A549 (cell line): ENCODE data around the gene BCR. TPM values are rescaled to one million over a fixed set of nuclear protein-coding genes. Genes with fewer than 3 reads are reported as not detected.

Source experiments
- ATAC-seq, 2 experiments: fragments of 200-7000 bp in 1 of 2; fragments of >200 bp in 1 of 2; cut with Nextera tagmentation in 1 of 2; cut with Tn5 transposase in 1 of 2; 3 replicates each; pipeline versions ENCODE4 v1.8.0 to v1.9.1; 2018 to 2020; ENCODE audit warnings: mild to moderate bottlenecking in 1 of 2, moderate library complexity in 1 of 2
- CTCF ChIA-PET: fragments of 300-600 bp; sonication (Branson Sonifier 250); formaldehyde crosslinking; extraction: SDS; loops from one replicate; lab custom pipeline; 2021; ENCODE audit warnings: antibody characterized with exemption, inconsistent platforms; lab: Yijun Ruan, JAX
- POLR2A ChIA-PET: fragments of 350-600 bp; formaldehyde crosslinking; extraction: SDS; loops from one replicate; lab custom pipeline; 2021; ENCODE audit warnings: antibody characterized with exemption, inconsistent platforms; lab: Yijun Ruan, JAX
- DNase-seq, 2 experiments: peaks; one replicate each; pipeline versions ENCODE4 v3.0.0 to v3.0.0-alpha.2; 2011 to 2016; ENCODE audit warnings: low read depth in 1 of 2, low spot score in 1 of 2
- FAIRE-seq: peaks from 2 replicates; lab custom pipeline; 2011; peaks lifted over from hg19 to GRCh38; lab: Jason Lieb, UNC
- H3K27ac ChIP-seq, 2 experiments: fragments of >200 bp; sonication (Bioruptor Twin); formaldehyde crosslinking; 3 replicates each; pipeline ENCODE4 v1.5.1; 2016 to 2017
- H3K4me1 ChIP-seq: fragments of >200 bp; sonication (Bioruptor Twin); formaldehyde crosslinking; 3 replicates; pipeline ENCODE4 v1.6.1; 2016
- H3K4me2 ChIP-seq: fragments of >200 bp; sonication (Bioruptor Twin); formaldehyde crosslinking; 3 replicates; pipeline ENCODE4 v1.6.1; 2016
- H3K4me3 ChIP-seq: fragments of >200 bp; sonication (Bioruptor Twin); formaldehyde crosslinking; 3 replicates; pipeline ENCODE4 v1.5.1; 2016
- H3K9me3 ChIP-seq: fragments of >200 bp; sonication (Bioruptor Twin); formaldehyde crosslinking; 3 replicates; pipeline ENCODE4 v1.6.1; 2016
- CBX2 ChIP-seq: fragments of 200-600 bp; sonication (generic); IDR thresholded peaks from 2 replicates; pipeline ENCODE4 v1.6.1; 2016; ENCODE audit warnings: low read depth, mild to moderate bottlenecking, borderline replicate concordance
- CEBPB ChIP-seq, 2 experiments: fragments of >200 bp in 1 of 2; sonication (Bioruptor Twin) in 1 of 2; formaldehyde crosslinking in 1 of 2; IDR thresholded peaks; 2 replicates each; pipeline ENCODE4 v1.6.1; 2012 to 2016
- CHD4 ChIP-seq: fragments of 200-600 bp; sonication (generic); IDR thresholded peaks from 2 replicates; pipeline ENCODE4 v1.6.1; 2016; ENCODE audit warnings: antibody characterized with exemption, mild to moderate bottlenecking, borderline replicate concordance
- FOSL2 ChIP-seq, 2 experiments: fragments of 450-650 bp in 1 of 2; fragments of >200 bp in 1 of 2; sonication (Bioruptor Twin) in 1 of 2; formaldehyde crosslinking; IDR thresholded peaks; 2 replicates each; pipeline versions ENCODE4 v1.5.0 to v1.6.1; 2016 to 2020; ENCODE audit warnings: mild to moderate bottlenecking in 1 of 2, moderate library complexity in 1 of 2
- FOXS1 ChIP-seq: fragments of 250-450 bp; sonication (Bioruptor Pico); IDR thresholded peaks from 2 replicates; pipeline ENCODE4 v1.5.0; 2020; ENCODE audit warnings: mild to moderate bottlenecking, moderate library complexity
- GATA3 ChIP-seq: IDR thresholded peaks from 2 replicates; pipeline ENCODE4 v1.6.1; 2012; ENCODE audit warnings: borderline replicate concordance
- HOXB13 ChIP-seq: fragments of 250-450 bp; sonication (Bioruptor Pico); IDR thresholded peaks from 2 replicates; pipeline ENCODE4 v1.5.0; 2020; ENCODE audit warnings: low read depth, mild to moderate bottlenecking, moderate library complexity
- MAZ ChIP-seq: fragments of 150-350 bp; IDR thresholded peaks from 2 replicates; pipeline ENCODE4 v1.6.1; 2014; ENCODE audit warnings: antibody characterized with exemption, low read depth, low read length, borderline replicate concordance
- NPAS2 ChIP-seq: fragments of 250-450 bp; sonication (Bioruptor Pico); IDR thresholded peaks from 2 replicates; pipeline ENCODE4 v1.8.0; 2022; ENCODE audit warnings: mild to moderate bottlenecking, moderate library complexity, borderline replicate concordance
- POLR2AphosphoS2 ChIP-seq: conservative IDR thresholded peaks from 2 replicates; pipeline ENCODE4 v1.6.1; 2012; ENCODE audit warnings: low read length, improper control_type of control experiment, inconsistent platforms
- RAD21 ChIP-seq, 2 experiments: fragments of >200 bp in 1 of 2; sonication (Bioruptor Twin) in 1 of 2; formaldehyde crosslinking in 1 of 2; IDR thresholded peaks in 1 of 2; conservative IDR thresholded peaks in 1 of 2; 2 replicates in 1 of 2; 3 replicates in 1 of 2; pipeline ENCODE4 v1.6.1; 2012 to 2018; ENCODE audit warnings: inconsistent platforms in 1 of 2
- RCOR1 ChIP-seq: fragments of 150-350 bp; IDR thresholded peaks from 2 replicates; pipeline ENCODE4 v1.6.1; 2014; ENCODE audit warnings: antibody characterized with exemption, low read length, low read depth
- SMC3 ChIP-seq: fragments of >200 bp; sonication (Bioruptor Twin); formaldehyde crosslinking; IDR thresholded peaks from 3 replicates; pipeline ENCODE4 v1.6.1; 2018; ENCODE audit warnings: inconsistent platforms
- SREBF2 ChIP-seq: fragments of 450-650 bp; IDR thresholded peaks from 2 replicates; pipeline ENCODE4 v1.6.1; 2014; ENCODE audit warnings: mild to moderate bottlenecking, moderate library complexity
- TFCP2L1 ChIP-seq: fragments of 250-450 bp; sonication (Bioruptor Pico); IDR thresholded peaks from 2 replicates; pipeline ENCODE4 v1.5.0; 2021; ENCODE audit warnings: mild to moderate bottlenecking
- TP53 ChIP-seq: fragments of 250-450 bp; sonication (Bioruptor Pico); IDR thresholded peaks from 2 replicates; pipeline ENCODE4 v1.5.0; 2021; ENCODE audit warnings: mild to moderate bottlenecking, moderate library complexity
- WGBS: methylation state at CpG from one replicate; pipeline ENCODE4 v1.1.6; 2017; ENCODE audit errors: missing lambda C conversion rate; 5-methylcytosine and 5-hydroxymethylcytosine counted together
- polyA plus RNA-seq, 4 experiments: library from polyadenylated mRNA; depleted of rRNA in 3 of 4; stranded (reverse); fragments of >200 nt; fragmentation: RNase III in 1 of 4; extraction: RNeasy Plus Mini Kit Qiagen cat#74134 plus additional on column Dnase treatment in 1 of 4; gene quantifications; 2 replicates in 3 of 4; 3 replicates in 1 of 4; pipeline ENCODE4 v1.2.3, GENCODE V29; 2011 to 2017
- TF ChIP-seq, protein P1 (sequence below): fragments of 250-450 bp; sonication (Bioruptor Pico); IDR thresholded peaks from 2 replicates; pipeline ENCODE4 v1.5.0; 2020; ENCODE audit warnings: low read depth, mild to moderate bottlenecking, moderate library complexity
- TF ChIP-seq, protein P2 (sequence below): IDR thresholded peaks from 2 replicates; pipeline ENCODE4 v1.6.1; 2012
- TF ChIP-seq, protein P3 (sequence below): fragments of >200 bp; sonication (Bioruptor Twin); formaldehyde crosslinking; IDR thresholded peaks from 3 replicates; pipeline ENCODE4 v1.5.1; 2016
- TF ChIP-seq, protein P4 (sequence below): IDR thresholded peaks from 2 replicates; pipeline ENCODE4 v1.6.1; 2012; ENCODE audit warnings: low read depth, borderline replicate concordance
- TF ChIP-seq, protein P5 (sequence below): IDR thresholded peaks from 2 replicates; pipeline ENCODE4 v1.6.1; 2012

Gene BCR
- polyA plus RNA-seq, 2 of the 4 experiments (the other 2 are of a cell fraction), result 14.7 to 16.4 TPM

DNA sequence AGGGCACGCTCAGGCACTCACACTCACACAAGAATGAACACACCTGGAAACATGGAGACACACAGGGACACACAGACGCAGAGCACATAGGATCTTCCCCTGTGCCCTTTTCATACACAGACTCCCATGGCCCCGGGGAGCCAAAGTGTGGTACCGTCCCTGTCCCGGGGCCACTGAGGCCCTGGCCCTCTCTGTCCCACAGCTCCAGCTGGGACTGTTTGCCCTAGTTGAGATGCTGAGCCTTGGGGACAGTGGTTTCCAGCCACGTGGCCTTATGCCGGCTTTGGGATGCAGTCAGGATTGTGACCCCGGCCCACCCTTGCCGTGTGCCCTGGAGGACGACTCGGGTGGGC is 100.7 kb downstream of the BCR start:
- CTCF ChIA-PET, result interaction anchor here (0.9 to 3.3 kb wide), 3 partner anchors 9 to 125 kb away, joined by 3 to 38 read pairs (median 4); no protein-coding TSS in a partner anchor
- TF ChIP-seq NPAS2 (no peak), SREBF2 (no peak)
- TF ChIP-seq, protein P1, sequence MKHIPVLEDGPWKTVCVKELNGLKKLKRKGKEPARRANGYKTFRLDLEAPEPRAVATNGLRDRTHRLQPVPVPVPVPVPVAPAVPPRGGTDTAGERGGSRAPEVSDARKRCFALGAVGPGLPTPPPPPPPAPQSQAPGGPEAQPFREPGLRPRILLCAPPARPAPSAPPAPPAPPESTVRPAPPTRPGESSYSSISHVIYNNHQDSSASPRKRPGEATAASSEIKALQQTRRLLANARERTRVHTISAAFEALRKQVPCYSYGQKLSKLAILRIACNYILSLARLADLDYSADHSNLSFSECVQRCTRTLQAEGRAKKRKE (CRISPR knock-in tag), result no peak
- TF ChIP-seq, protein P2, sequence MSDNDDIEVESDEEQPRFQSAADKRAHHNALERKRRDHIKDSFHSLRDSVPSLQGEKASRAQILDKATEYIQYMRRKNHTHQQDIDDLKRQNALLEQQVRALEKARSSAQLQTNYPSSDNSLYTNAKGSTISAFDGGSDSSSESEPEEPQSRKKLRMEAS, result no peak
- peak overlapping the region in 1 of 2 experiments; percentile 77; a peak in 2 of 6 replicates for H3K27ac ChIP-seq
- no peak overlapping the region for H3K4me2 ChIP-seq
- no peak overlapping the region for H3K4me3 ChIP-seq
- FAIRE-seq (no peak), ATAC-seq (no peak), DNase-seq (no peak)
- no peaks in the 10 kb centered on the region for H3K9me3 ChIP-seq
- POLR2A ChIA-PET, result no interaction called here
- H3K4me1 ChIP-seq, result peaks cover 27% of the 10 kb centered on the region
- 91% methylated on average over 6 of the region's 11 CpGs for WGBS

DNA sequence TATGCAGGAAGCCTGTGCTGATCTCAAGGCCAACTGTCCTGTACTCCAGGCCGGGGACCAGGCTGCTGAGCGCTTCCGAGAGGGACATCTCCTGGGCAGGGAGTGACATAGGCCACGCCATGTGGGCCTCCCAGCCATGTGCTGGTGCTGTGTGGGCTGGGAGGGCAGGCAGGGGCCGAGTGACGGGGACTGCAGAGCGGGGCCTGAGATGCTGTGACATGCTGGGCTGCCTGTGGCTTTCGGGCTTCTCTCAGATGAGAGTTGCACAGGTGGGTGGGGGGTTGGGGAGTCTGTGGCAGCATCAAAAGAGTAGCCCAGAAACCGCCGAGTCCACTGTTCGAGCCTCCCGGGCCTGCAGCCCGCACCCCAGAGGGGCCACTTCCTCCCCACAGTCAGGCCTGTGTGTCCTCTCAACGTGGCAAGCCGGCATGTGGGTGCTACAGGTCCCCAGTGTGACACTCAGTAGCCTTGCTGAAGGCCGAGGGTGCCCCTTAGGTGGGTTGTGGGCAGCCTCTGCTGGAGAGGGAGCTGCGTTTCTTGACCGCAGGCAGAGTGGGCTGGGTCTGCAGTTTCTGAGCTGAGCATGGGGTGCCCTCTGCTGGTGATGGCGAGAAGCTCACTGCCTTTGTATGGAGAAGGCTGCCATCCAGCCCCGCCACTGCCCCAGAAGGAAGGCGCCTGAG is 101.2 kb downstream of the BCR start:
- peak; percentile 61 to 64 for DNase-seq

DNA sequence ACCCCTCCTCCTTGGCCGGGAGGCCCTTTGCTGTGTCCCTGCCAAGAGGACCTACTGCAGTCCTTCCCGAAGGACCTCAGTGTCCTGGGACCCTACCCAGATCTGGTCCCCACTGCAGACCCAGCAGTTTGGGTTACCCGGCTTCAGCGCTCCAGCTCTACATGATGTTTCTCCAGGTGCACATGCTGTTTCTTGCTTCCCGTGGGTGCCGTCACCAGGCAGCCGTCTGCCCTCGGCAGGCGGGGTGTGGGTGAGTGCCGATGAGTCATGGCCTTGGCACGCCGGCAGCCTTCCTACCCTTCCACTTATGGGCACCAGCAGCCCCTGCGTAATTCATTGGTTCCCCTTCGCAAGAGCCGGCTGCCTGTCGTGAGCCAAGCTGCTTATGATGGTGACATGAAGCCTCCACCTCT is 101.8 kb downstream of the BCR start:
- Histone ChIP-seq H3K4me2 (peak overlapping the region; percentile 69), H3K27ac (peak overlapping the region; percentile 59 to 77; a peak in 5 of 6 replicates), H3K9me3 (no peaks in the 10 kb centered on the region), H3K4me3 (no peak overlapping the region), H3K4me1 (peaks cover 27% of the 10 kb centered on the region)
- peak; percentile 61 to 65; a peak in 5 of 6 replicates for ATAC-seq
- DNase-seq, result peak; percentile 35 to 54
- 0% methylated on average over 1 of the region's 16 CpGs for WGBS
- CTCF ChIA-PET, result interaction anchor here (0.8 to 7.5 kb wide), 37 partner anchors 9 to 324 kb away, joined by 3 to 186 read pairs (median 4); partner anchors contain the start of gene BCR
- no peak for FAIRE-seq
- POLR2A ChIA-PET, result interaction anchor here (0.5 to 1.5 kb wide), 4 partner anchors 101 to 132 kb away, joined by 3 to 5 read pairs (median 3); no protein-coding TSS in a partner anchor
- TF ChIP-seq POLR2AphosphoS2 (no peak), NPAS2 (no peak), RCOR1 (no peak), GATA3 (no peak), HOXB13 (no peak), FOSL2 (IDR thresholded peaks at IDR 0.05) (no peak), FOSL2 (CRISPR knock-in tag; IDR thresholded peaks at IDR 0.05) (peak; percentile 64), CBX2 (no peak), CEBPB (IDR thresholded peaks at IDR 0.05) (no peak), TFCP2L1 (CRISPR knock-in tag) (no peak)
- TF ChIP-seq, protein P3, sequence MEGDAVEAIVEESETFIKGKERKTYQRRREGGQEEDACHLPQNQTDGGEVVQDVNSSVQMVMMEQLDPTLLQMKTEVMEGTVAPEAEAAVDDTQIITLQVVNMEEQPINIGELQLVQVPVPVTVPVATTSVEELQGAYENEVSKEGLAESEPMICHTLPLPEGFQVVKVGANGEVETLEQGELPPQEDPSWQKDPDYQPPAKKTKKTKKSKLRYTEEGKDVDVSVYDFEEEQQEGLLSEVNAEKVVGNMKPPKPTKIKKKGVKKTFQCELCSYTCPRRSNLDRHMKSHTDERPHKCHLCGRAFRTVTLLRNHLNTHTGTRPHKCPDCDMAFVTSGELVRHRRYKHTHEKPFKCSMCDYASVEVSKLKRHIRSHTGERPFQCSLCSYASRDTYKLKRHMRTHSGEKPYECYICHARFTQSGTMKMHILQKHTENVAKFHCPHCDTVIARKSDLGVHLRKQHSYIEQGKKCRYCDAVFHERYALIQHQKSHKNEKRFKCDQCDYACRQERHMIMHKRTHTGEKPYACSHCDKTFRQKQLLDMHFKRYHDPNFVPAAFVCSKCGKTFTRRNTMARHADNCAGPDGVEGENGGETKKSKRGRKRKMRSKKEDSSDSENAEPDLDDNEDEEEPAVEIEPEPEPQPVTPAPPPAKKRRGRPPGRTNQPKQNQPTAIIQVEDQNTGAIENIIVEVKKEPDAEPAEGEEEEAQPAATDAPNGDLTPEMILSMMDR, result no peak; the same call in 2 of the 3 replicates
- TF ChIP-seq, protein P4, sequence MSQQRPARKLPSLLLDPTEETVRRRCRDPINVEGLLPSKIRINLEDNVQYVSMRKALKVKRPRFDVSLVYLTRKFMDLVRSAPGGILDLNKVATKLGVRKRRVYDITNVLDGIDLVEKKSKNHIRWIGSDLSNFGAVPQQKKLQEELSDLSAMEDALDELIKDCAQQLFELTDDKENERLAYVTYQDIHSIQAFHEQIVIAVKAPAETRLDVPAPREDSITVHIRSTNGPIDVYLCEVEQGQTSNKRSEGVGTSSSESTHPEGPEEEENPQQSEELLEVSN, result no peak
- TF ChIP-seq, protein P2, result 0 out of 2 replicates have a peak, but pooled peaks have one; percentile 31

More for the DNA sequence above, 101.2 kb downstream of the BCR start:
- H3K4me1 ChIP-seq, result peaks cover 27% of the 10 kb centered on the region
- WGBS, result 8% methylated on average over 3 of the region's 21 CpGs
- ATAC-seq, result peak; percentile 81 to 93
- FAIRE-seq, result no peak
- no peak overlapping the region for H3K4me3 ChIP-seq
- TF ChIP-seq MAZ (no peak), HOXB13 (no peak), GATA3 (no peak), CHD4 (no peak), TP53 (CRISPR knock-in tag) (no peak), SMC3 (peak; percentile 80), FOXS1 (no peak), RAD21 (conservative IDR thresholded peaks at IDR 0.05 in 1 of 2, IDR thresholded peaks at IDR 0.05 in 1 of 2) (peak; percentile 83 to 85), CEBPB (IDR thresholded peaks at IDR 0.05) (no peak)
- TF ChIP-seq, protein P5, sequence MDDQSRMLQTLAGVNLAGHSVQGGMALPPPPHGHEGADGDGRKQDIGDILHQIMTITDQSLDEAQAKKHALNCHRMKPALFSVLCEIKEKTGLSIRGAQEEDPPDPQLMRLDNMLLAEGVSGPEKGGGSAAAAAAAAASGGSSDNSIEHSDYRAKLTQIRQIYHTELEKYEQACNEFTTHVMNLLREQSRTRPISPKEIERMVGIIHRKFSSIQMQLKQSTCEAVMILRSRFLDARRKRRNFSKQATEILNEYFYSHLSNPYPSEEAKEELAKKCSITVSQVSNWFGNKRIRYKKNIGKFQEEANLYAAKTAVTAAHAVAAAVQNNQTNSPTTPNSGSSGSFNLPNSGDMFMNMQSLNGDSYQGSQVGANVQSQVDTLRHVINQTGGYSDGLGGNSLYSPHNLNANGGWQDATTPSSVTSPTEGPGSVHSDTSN, result no peak
- TF ChIP-seq, protein P3, result peak; percentile 70
- TF ChIP-seq, all 56 proteins: peak for 3
- Histone ChIP-seq H3K9me3 (no peaks in the 10 kb centered on the region), H3K27ac (peak overlapping the region; percentile 59 to 77; a peak in 5 of 6 replicates), H3K4me2 (peak overlapping the region; percentile 69)
- CTCF ChIA-PET, result interaction anchor here (0.6 to 7.5 kb wide), 38 partner anchors 10 to 802 kb away, joined by 3 to 186 read pairs (median 4); partner anchors contain the start of gene BCR
- POLR2A ChIA-PET, result interaction anchor here (0.5 to 1.5 kb wide), 3 partner anchors 101 to 108 kb away, joined by 3 to 5 read pairs (median 3); no protein-coding TSS in a partner anchor
